Measurements from ENCODE around the gene CCDC92. TPM values are rescaled to one million over a fixed set of nuclear protein-coding genes. Genes with fewer than 3 reads are reported as not detected.

The CCDC92 gene, protein sequence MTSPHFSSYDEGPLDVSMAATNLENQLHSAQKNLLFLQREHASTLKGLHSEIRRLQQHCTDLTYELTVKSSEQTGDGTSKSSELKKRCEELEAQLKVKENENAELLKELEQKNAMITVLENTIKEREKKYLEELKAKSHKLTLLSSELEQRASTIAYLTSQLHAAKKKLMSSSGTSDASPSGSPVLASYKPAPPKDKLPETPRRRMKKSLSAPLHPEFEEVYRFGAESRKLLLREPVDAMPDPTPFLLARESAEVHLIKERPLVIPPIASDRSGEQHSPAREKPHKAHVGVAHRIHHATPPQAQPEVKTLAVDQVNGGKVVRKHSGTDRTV
- 12.7 TPM for total RNA-seq

GRCh38 chr12:123972457-123973401 is at the start of gene CCDC92, which contains the start of gene ZNF664:
CCDC92 (minus strand) TSS chr12:123972831; CDS start chr12:123944305, 28,526 bp downstream.
ZNF664 (plus strand) TSS chr12:123973215; CDS start chr12:124012145, 38,930 bp downstream.
- peak; percentile 92 to 95 (median 94) for DNase-seq (ENCODE audit: low read depth in 2 of 3, low spot score in 2 of 3)

DNA sequence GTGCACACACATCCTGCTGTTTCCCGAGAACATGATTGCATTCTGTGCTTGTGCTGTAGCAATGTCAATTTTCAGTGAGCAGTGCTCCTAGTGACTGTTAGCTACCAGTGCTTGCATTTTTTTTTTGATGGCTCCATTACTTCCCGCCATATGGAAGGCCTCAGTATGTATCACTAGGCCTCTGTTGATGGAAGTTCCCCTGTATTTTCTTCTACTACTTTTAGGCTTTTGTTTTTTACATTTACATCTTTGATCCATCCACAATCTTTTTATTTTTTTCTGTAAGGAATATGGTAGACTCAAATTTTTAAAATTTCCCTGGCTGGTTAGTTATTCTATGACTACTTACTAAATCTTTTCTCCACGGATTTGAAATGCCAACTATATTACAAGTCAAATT is 49.5 kb upstream of the CCDC92 start:
- no peak for DNase-seq (ENCODE audit: low read depth in 2 of 3, low spot score in 2 of 3)

DNA sequence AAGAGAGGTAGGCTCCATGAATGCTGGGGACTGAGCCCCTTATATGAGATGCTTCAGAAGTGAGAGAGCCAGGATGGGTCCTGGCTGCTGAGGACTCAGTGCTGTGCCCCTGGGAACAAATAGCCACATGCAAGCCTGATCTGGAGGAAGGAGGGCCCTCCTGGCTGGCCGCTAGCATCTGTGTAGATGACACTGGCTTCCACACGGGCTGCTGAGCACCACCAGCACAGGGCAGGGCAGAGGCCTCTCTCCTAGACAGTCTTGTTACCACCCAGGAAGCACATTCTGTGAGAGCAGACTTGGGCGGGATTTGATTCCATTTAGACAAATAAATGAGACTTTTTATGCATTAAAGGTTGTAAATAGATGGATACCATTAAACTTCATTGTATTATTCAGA is 48.4 kb upstream of the CCDC92 start:
- DNase-seq (ENCODE audit: low read depth in 2 of 3, low spot score in 2 of 3) = no peak

- no peak for DNase-seq (ENCODE audit: low read depth in 2 of 3, low spot score in 2 of 3)
Measured at GRCh38 chr12:124020514-124020949, 47.9 kb upstream of the CCDC92 start.

DNA sequence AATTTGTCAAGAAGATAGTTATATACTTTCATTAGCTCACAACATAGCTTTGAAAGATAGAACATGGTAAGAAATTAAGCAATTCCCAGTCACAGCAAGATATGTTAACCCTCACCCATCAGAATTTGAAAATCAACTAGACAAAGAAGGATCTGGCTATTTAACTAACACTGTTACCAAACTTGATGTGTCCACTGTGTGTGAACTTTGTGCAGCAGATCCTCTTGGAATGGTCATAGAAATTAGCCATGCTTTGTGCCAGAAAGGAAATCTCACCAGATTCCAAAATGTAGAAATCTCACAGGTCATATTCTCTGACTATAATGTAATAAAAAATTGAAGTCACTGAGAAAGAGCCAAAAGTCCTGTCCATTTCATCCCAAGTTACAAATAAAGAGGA is 46.5 kb upstream of the CCDC92 start:
- no peak for DNase-seq (ENCODE audit: low read depth in 2 of 3, low spot score in 2 of 3)

DNA sequence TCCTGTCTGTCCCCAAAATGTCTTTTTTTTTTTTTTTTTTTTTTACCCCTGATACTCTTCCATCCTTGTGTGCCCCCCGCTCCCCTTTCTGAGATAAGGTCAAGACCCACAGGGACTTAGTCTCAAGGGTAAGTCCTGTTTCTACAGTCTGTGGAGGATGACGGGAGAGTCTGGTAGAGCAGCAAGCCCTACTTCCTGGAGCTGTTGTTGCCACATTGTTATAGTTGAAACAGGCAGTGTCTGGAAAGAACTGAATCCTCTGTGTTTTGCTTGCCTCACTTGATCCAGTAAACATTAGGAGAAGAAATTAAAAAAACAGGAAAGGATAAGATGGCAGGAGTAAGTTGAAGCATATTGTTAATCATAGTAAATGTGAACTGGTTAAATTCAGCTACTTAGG is 45.9 kb upstream of the CCDC92 start:
- DNase-seq (ENCODE audit: low read depth in 2 of 3, low spot score in 2 of 3) = no peak

DNA sequence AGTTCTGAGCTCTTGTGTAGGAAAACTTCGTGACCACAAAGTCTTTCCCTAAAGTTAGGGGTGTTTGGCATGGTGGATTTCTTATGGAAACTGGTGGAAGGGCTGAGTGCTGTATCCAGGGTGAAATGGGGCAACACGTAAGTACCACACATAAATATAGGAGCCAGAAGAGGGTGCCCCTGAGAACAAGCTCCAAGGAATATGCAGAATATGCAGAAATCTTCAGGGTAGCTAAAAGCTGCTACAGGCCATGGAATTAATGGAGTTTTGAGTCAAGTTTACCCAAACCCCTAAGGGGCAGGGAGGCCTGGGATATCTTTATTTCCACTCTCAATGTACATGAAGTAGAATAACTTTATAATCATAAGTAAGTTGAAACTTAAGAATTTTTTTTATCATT is 44.4 kb upstream of the CCDC92 start:
- DNase-seq (ENCODE audit: low read depth in 2 of 3, low spot score in 2 of 3) = no peak

DNA sequence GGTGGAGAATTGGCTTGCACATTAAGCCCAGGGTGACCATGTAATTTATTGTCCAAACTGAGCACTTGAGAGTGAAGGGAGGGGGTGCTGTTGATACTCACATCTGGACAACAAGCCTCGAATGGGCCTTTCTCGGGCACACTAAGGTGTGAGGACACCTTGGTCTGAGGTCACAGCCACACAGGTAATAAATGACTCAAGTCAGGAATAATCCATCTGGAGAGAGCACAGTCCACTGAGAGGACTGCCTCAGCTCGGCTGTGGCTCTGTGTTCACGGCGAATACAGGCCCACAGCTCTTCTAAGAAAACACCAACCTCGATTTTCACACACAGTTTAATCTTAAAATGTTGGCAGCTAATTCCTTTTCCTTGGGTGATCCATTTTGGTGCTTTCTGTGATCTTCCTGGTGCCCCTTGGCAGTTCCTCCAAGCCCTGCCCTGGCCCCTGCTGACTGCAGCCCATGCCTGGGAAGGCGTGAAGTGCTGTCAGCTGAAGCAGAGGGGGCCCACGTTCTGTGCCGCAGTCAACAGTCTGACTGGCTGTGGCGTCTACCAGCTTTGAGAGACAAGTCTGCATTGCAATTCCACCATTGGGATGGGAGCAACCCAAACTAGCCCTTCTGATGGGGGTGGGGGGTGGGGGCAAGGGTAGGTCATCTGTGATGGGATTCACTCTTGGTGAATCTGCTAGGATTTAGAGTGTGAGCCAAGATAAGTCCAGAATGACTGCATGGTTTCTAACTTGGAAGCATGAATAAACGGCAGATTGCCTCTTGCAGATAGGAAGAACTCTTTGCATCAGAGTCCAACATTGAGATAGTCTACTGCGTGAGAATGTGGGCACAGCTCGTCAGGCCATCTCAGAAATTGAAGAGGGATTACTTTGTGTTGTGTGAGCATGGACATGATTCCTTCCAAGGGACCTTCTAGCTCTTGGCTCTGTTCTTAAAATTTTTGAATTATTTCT is 43.1 kb upstream of the CCDC92 start:
- DNase-seq (ENCODE audit: low read depth in 2 of 3, low spot score in 2 of 3) = no peak

DNA sequence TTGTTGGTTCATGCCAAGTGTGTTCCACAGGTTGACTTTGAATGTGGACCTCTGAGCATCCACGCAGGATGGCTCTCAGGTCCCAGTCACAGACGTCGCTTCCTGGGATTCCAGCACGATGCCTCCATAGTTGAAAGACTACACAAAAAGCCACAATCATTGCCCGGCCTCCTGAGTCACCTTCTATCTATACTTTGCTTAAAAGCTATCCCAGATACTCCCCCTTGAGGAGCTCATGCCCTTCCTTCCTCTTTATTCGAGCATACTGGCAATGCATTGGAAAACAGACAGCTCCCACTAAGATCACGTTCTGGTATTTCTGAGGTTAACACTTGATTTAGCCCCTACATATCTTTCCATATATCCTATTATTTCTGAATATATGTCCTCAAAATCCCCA is 40.4 kb upstream of the CCDC92 start:
- DNase-seq (ENCODE audit: low read depth in 2 of 3, low spot score in 2 of 3) = no peak

GRCh38 chr12:124011435-124012115 is 38.9 kb upstream of the CCDC92 start:
- no peak for DNase-seq (ENCODE audit: low read depth in 2 of 3, low spot score in 2 of 3)

DNA sequence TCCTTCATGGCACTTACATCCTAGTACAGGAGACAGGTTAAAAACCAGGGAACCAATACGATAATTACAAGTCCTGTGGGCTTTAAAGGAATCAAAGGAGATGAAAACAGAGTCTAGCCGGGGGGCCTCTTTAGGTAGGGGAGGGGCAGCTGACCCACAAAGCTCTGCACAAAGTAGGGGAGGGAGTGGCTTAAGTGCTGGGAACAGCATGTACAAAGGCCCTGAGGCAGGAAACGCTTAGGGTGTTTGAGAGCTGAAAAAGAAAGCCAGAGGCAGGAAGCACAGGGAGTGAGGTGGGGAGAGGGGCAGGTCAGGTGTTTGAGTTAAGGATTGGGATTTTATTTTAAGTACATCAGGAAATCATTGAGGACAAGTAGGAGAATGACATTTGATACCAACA is 38.1 kb upstream of the CCDC92 start:
- DNase-seq (ENCODE audit: low read depth in 2 of 3, low spot score in 2 of 3) = no peak

DNA sequence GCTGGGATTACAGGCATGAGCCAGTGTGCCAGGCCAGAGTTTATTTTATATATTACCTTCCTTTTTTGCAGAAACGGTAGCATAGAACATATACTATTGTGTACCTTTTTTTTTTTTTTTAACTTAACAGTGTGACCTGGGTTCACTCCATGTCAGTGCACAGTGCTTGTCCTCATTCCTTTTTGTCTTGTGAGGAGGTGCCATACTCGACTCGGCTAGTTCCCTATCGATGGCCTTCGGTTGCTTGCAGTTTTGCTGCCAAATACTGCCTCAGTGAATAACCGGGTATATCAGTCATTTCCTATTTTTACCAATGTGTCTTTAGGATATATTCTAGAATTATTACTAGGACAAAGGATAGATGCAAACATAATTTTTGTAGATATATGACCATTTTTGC is 37.1 kb upstream of the CCDC92 start:
- no peak for DNase-seq (ENCODE audit: low read depth in 2 of 3, low spot score in 2 of 3)

DNA sequence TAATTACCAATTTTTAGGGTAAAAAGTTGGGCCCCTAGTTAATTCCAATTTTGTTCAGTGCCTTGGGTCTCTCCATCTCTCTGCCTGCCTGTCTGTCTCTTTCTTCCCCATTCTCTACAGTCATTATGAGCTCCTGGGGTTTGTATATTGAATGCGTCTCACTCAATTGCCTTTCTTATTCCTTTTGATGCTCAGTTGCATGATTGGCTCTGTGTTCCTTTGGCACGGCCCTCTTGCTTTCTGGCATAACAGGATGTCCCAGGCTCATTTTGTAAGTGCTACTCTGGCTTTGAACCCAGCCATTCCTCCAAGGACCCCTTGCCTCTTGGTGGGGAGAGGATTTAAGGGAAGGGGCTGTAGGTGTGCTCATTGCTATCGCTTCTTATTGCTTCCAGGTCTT is 36.0 kb upstream of the CCDC92 start:
- DNase-seq (ENCODE audit: low read depth in 2 of 3, low spot score in 2 of 3) = no peak

GRCh38 chr12:124007826-124008570 is 35.4 kb upstream of the CCDC92 start:
- peak in 1 of 3 donors; percentile 9 for DNase-seq (ENCODE audit: low read depth in 2 of 3, low spot score in 2 of 3)

- no peak for DNase-seq (ENCODE audit: low read depth in 2 of 3, low spot score in 2 of 3)
Measured at GRCh38 chr12:124006846-124007713, 34.4 kb upstream of the CCDC92 start.

- DNase-seq (ENCODE audit: low read depth in 2 of 3, low spot score in 2 of 3) = peak in 2 of 3 donors; percentile 60 to 80
Measured at GRCh38 chr12:124006085-124006845, 33.6 kb upstream of the CCDC92 start.

GRCh38 chr12:124004233-124004875 is 31.7 kb upstream of the CCDC92 start:
- DNase-seq (ENCODE audit: low read depth in 2 of 3, low spot score in 2 of 3) = no peak
